IPS-20b (cell line): ENCODE measurements around the gene IFNAR1.
"Not testable (repeated sequence)": the region's sequence is repeated elsewhere in the genome, so short reads cannot be mapped to it uniquely, and the experiment has no call there.

Experiments
- H3K27ac ChIP-seq: one replicate; pipeline ENCODE4 v1.5.1; 2013; ENCODE audit warnings: low read length
- H3K27me3 ChIP-seq: 2 replicates; pipeline ENCODE4 v1.6.1; 2013; ENCODE audit warnings: mild to moderate bottlenecking, low read length, inconsistent platforms; ENCODE audit not compliant: insufficient read depth
- H3K36me3 ChIP-seq: 2 replicates; pipeline ENCODE4 v1.6.1; 2013; ENCODE audit warnings: low read depth, mild to moderate bottlenecking, inconsistent platforms, low read length, moderate library complexity; ENCODE audit not compliant: insufficient read depth
- H3K4me1 ChIP-seq: 2 replicates; pipeline ENCODE4 v1.6.1; 2013; ENCODE audit warnings: mild to moderate bottlenecking, control low read depth, inconsistent platforms, low read length, moderate library complexity; ENCODE audit not compliant: insufficient read depth
- H3K4me3 ChIP-seq: 2 replicates; pipeline ENCODE4 v1.5.1; 2013; ENCODE audit warnings: mild to moderate bottlenecking, low read length, inconsistent platforms
- H3K9ac ChIP-seq: 2 replicates; pipeline ENCODE4 v1.6.1; 2013; ENCODE audit warnings: low read depth, mild to moderate bottlenecking, inconsistent platforms, low read length, moderate library complexity
- H3K9me3 ChIP-seq: 2 replicates; pipeline ENCODE4 v1.6.1; 2013; ENCODE audit warnings: mild to moderate bottlenecking, low read depth, low read length, inconsistent platforms; ENCODE audit not compliant: insufficient read depth

IFNAR1 gene

GRCh38 chr21:33369586-33369985 is 44.8 kb downstream of the IFNAR1 start:
- no peaks in the 10 kb centered on the region for H3K27me3 ChIP-seq
- peaks cover 34% of the 10 kb centered on the region for H3K9me3 ChIP-seq
- no peak overlapping the region for H3K9ac ChIP-seq
- no peak overlapping the region for H3K4me3 ChIP-seq
- no peaks in the 10 kb centered on the region for H3K4me1 ChIP-seq
- no peaks in the 10 kb centered on the region for H3K36me3 ChIP-seq
- H3K27ac ChIP-seq = no peak overlapping the region

GRCh38 chr21:33370305-33370704 is 45.5 kb downstream of the IFNAR1 start:
- Histone ChIP-seq H3K4me3 (no peak overlapping the region), H3K27me3 (no peaks in the 10 kb centered on the region), H3K27ac (no peak overlapping the region), H3K9ac (no peak overlapping the region), H3K9me3 (peaks cover 34% of the 10 kb centered on the region), H3K4me1 (no peaks in the 10 kb centered on the region), H3K36me3 (no peaks in the 10 kb centered on the region)

- Histone ChIP-seq H3K9me3 (peaks cover 30% of the 10 kb centered on the region), H3K4me3 (no peak overlapping the region), H3K27me3 (no peaks in the 10 kb centered on the region), H3K36me3 (no peaks in the 10 kb centered on the region), H3K27ac (no peak overlapping the region), H3K9ac (no peak overlapping the region), H3K4me1 (no peaks in the 10 kb centered on the region)
Measured at GRCh38 chr21:33371366-33371765, 46.6 kb downstream of the IFNAR1 start.

GRCh38 chr21:33372582-33372981 is 47.8 kb downstream of the IFNAR1 start:
- Histone ChIP-seq H3K9me3 (peaks cover 18% of the 10 kb centered on the region), H3K4me3 (no peak overlapping the region), H3K4me1 (no peaks in the 10 kb centered on the region), H3K9ac (no peak overlapping the region), H3K36me3 (no peaks in the 10 kb centered on the region), H3K27me3 (no peaks in the 10 kb centered on the region), H3K27ac (no peak overlapping the region)

- Histone ChIP-seq H3K9me3 (peaks cover 11% of the 10 kb centered on the region), H3K36me3 (no peaks in the 10 kb centered on the region), H3K4me3 (no peak overlapping the region), H3K4me1 (no peaks in the 10 kb centered on the region), H3K27me3 (no peaks in the 10 kb centered on the region), H3K27ac (no peak overlapping the region), H3K9ac (no peak overlapping the region)
Measured at GRCh38 chr21:33373451-33373850, 48.7 kb downstream of the IFNAR1 start.

GRCh38 chr21:33374080-33374449 is 49.3 kb downstream of the IFNAR1 start:
- H3K36me3 ChIP-seq = no peaks in the 10 kb centered on the region
- peaks cover 7% of the 10 kb centered on the region; the same call in 1 of the 2 replicates for H3K9me3 ChIP-seq
- H3K27me3 ChIP-seq = no peaks in the 10 kb centered on the region
- H3K4me1 ChIP-seq = no peaks in the 10 kb centered on the region
- H3K27ac ChIP-seq = no peak overlapping the region
- no peak overlapping the region for H3K4me3 ChIP-seq
- no peak overlapping the region for H3K9ac ChIP-seq

- H3K9ac ChIP-seq = no peak overlapping the region
- H3K9me3 ChIP-seq = peaks cover 7% of the 10 kb centered on the region; the same call in 1 of the 2 replicates
- no peak overlapping the region for H3K4me3 ChIP-seq
- no peaks in the 10 kb centered on the region for H3K4me1 ChIP-seq
- H3K36me3 ChIP-seq = no peaks in the 10 kb centered on the region
- H3K27ac ChIP-seq = no peak overlapping the region
- no peaks in the 10 kb centered on the region for H3K27me3 ChIP-seq
Measured at GRCh38 chr21:33374450-33375096, 49.8 kb downstream of the IFNAR1 start.

GRCh38 chr21:33375101-33375644 is 50.4 kb downstream of the IFNAR1 start:
- H3K4me3 ChIP-seq = no peak overlapping the region
- H3K27ac ChIP-seq = no peak overlapping the region
- no peaks in the 10 kb centered on the region for H3K36me3 ChIP-seq
- H3K9ac ChIP-seq = no peak overlapping the region
- no peaks in the 10 kb centered on the region for H3K27me3 ChIP-seq
- H3K9me3 ChIP-seq = 0 out of 2 replicates have a peak, but pooled peaks cover 1% of the 10 kb centered on the region
- no peaks in the 10 kb centered on the region for H3K4me1 ChIP-seq

GRCh38 chr21:33377221-33377920 is 52.6 kb downstream of the IFNAR1 start:
- Histone ChIP-seq H3K9me3 (no peaks in the 10 kb centered on the region), H3K36me3 (no peaks in the 10 kb centered on the region), H3K9ac (no peak overlapping the region), H3K27me3 (no peaks in the 10 kb centered on the region), H3K4me1 (no peaks in the 10 kb centered on the region), H3K4me3 (no peak overlapping the region), H3K27ac (no peak overlapping the region)

GRCh38 chr21:33378081-33378480 is 53.3 kb downstream of the IFNAR1 start:
- Histone ChIP-seq H3K9me3 (no peaks in the 10 kb centered on the region), H3K9ac (no peak overlapping the region), H3K27me3 (no peaks in the 10 kb centered on the region), H3K27ac (no peak overlapping the region), H3K36me3 (no peaks in the 10 kb centered on the region), H3K4me1 (no peaks in the 10 kb centered on the region), H3K4me3 (no peak overlapping the region)

GRCh38 chr21:33379934-33380333 is 55.2 kb downstream of the IFNAR1 start:
- not testable (repeated sequence) for H3K4me1 ChIP-seq, H3K9me3 ChIP-seq, H3K9ac ChIP-seq, H3K27ac ChIP-seq, H3K4me3 ChIP-seq, H3K36me3 ChIP-seq, H3K27me3 ChIP-seq

GRCh38 chr21:33380483-33380998 is 55.8 kb downstream of the IFNAR1 start:
- Histone ChIP-seq H3K36me3 (no peaks in the 10 kb centered on the region), H3K27me3 (no peaks in the 10 kb centered on the region), H3K4me3 (no peak overlapping the region), H3K4me1 (no peaks in the 10 kb centered on the region), H3K9me3 (no peaks in the 10 kb centered on the region), H3K27ac (no peak overlapping the region), H3K9ac (no peak overlapping the region)
